HG03045 (cell line): ENCODE data around the gene CELA3A.
"Not testable (repeated sequence)": the region's sequence is repeated elsewhere in the genome, so short reads cannot be mapped to it uniquely, and the experiment has no call there.

Experiments
- ATAC-seq: cut with Tn5 transposase; IDR thresholded peaks from one replicate; pipeline ENCODE4 v1.9.1; 2021; ENCODE audit warnings: mild to moderate bottlenecking, moderate library complexity; ENCODE audit not compliant: unreplicated experiment

Gene CELA3A

DNA sequence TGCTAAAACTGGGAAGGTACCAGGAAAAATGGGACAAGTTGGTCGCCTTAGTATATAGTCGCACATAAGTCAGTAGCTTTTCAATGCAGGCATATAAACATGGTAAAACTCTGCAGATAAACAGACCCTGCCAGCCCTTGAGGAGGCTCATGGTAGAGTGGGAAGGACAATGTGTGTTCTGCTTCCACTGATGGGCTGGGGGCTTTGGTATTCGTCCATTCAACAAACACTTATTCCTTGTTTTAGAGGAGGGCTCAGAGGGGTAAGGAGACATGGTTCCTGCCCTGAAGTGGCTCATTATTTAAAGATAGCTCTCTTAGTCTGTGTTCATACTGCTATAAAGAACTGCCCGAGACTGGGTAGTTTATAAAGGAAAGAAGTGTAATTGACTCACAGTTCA, 11.3 kb downstream of the CELA3A start:
- ATAC-seq = not testable (repeated sequence)

DNA sequence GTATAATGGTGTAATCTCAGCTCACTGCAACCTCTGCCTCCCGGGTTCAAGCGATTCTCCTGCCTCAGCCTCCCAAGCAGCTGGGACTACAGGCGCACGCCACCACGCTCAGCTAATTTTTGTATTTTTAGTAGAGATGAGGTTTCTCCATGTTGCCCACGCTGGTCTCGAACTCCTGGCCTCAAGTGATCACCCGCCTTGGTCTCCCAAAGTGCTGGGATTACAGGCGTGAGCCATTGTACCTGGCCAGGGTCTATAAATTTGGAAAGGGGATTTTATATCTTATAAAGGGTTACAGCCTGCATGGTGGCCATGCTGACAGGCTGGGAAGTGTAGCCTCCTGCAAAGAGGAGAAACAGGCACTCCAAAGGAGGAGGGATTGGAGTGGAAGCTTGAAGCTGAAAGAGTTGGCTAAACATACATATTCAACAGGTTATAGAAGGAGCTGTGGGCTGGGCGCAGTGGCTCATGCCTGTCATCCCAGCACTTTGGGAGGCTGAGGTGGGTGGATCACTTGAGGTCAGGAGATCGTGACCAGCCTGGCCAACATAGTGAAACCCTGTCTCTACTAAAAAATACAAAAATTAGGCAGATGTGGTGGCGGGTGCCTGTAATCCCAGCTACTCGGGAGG, 13.2 kb downstream of the CELA3A start:
- ATAC-seq = not testable (repeated sequence)

DNA sequence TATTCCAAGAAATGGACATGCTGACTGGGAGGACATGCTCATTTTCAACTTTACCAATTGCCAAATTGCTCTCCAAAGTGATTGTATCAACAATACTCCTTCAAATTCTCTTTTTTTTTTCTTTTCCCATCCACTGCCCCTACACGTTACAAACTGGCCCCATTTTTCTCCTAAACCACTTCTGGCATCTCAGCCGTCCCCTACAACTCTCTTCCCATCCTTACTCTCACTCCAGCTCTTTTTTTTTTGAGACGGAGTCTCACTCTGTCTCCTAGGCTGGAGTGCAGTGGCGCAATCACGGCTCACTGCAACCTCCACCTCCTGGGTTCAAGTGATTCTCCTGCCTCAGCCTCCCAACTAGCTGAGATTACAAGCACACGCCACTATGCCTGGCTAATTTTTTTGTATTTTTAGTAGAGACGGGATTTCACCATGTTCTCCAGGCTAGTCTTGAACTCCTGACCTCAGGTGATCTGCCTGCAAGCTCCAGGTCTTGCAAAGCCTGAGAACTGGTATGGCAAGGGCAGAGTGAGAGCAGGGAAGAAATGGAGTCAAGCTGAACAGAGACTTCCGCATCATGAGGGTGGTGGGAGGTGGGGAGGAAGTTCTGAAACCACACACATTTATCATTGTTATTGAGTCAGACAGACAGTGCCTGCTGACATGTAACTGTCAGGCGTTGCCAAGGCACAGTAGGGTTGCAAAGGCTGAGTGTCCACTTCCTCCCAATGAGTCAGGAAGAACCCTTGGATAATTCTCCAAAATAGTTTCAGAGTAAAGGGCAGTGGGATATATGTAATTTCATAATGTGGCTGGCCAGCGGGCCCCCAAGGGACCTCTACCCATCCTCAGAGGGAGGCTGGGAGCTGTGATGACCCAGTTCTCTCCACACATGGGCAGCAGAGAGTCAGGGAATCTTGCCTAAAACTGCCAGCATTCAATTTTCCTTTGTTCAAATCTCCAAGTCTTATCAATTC, 17.4 kb downstream of the CELA3A start:
- peak; percentile 50 for ATAC-seq

DNA sequence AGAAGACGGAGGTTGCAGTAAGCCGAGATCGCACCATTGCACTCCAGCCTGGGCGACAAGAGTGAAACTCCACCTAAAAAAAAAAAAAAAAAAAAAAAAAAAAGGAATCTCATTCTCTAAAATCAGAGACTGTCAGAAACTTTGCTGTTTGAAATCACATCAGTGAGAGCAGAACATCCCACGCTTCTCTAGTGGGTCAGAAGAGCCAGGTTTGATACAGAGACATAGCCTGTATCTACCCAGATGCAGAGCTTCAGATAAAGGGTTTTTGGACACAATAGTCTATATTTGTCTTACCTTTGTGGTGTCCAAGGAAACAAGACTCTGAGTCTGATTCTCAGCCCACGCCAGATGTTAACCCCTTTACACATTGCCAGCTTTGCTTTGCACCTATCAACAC, 19.6 kb downstream of the CELA3A start:
- no peak for ATAC-seq

DNA sequence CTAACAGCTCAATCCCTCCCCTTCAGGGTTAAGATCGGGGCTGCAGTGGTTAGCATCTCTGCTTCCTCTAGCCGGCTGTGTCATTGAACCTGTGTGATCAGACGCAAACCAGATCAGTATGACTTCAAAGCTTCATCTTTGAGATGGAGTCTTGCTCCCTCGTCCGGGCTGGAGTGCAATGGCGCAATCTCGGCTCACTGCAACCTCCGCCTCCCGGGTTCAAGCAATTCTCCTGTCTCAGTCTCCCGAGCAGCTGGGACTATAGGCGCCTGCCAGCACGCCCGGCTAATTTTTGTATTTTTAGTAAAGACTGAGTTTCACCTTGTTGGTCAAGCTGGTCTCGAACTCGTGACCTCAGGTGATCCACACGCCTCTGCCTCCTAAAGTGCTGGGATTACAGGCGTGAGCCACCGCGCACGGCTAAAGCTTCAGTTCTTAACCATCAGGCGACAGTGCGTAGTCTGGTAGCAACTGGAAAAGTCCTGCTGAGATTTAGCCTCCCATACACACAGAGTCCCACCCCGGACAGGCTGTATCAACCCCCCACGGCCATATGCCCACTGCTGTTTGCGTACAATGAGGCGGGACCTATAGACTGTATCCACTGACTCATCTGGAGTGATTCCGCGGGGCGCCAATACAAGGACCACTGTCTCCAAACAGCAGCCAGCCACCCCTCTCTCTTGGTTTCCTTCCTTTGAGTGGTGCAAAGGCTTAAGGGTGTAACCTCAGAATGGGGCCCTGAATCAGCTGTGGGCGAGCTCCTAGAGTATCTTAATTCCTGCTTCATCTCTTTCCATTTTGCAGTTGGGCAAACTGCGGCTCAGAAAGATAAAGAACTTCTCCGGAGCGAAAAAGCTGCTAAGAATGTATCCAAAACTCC, 23.3 kb downstream of the CELA3A start:
- peak; percentile 35 for ATAC-seq

DNA sequence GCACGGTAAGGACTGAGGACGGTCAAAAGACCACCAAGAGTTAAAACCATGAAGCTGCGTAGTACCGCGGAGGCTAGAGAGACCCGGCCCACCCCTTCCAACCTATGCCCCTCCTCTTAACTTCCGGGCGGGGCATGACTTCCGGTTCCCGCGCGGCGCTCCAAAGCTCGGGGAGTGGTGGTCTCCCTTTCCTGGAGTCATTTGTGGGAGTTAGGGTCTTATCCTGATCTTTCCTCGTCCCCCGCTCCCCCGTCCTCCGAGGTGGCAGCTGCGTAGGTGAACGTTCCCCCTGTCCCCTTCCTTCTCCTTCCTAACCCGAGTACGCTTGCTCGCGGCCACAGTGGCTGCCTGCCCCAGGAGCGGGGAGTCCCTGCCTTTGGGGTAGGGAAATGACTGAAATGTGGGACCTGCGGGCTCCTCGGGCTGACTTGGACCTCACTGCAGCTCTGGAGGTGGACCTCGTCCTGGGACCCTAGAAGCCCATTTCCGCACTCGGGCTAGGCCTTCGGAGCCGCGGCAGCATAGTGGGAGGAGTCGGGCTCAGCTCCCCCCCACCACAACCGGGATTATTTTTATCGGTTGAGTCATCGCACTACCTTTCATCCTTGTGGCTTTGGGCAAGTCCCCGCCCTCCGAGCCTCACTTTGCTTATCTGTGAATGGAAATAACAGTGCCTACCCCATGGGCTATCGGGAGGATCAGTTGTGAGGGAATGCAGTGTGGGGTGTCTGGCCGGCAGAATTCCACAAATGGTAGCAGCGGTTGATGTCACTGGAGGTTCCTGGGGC, 24.1 kb downstream of the CELA3A start:
- ATAC-seq = peak; percentile 78

DNA sequence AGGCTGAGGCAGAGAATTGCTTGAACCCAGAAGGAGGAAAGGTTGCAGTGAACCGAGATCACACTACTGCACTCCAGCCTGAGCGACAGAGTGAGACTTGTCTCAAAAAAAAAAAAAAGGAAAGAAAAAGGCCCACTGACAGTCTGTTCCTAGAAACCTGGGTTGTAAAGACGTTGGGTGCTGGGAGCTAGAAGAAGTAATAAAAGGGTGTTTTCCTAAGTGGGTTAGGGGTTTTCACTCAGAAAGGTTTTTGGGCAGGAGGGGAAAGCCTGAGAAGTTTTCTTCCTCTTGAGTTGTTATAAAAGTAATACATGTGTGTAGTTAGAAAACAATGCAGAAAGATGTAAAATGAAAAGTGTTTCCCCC, 25.4 kb downstream of the CELA3A start:
- ATAC-seq = no peak

DNA sequence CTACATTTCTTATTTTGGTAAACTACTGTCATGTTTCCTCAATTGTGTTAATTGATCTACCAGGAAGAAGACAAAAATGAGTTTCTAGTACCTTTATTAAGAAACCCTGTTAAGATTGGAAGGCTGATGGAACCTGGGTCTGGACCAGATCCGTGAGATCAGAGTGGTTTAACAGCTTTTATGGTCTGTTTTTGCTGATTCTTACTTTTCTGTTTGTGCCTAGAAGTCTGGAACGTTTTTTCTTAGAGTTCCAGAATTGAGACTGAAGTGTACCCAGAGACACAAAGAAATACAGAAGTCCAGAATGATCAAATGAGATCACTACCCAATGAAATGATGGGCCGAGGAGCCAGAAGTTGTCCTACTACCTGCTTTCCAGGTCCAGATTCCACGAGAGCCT, 28.6 kb downstream of the CELA3A start:
- no peak for ATAC-seq

DNA sequence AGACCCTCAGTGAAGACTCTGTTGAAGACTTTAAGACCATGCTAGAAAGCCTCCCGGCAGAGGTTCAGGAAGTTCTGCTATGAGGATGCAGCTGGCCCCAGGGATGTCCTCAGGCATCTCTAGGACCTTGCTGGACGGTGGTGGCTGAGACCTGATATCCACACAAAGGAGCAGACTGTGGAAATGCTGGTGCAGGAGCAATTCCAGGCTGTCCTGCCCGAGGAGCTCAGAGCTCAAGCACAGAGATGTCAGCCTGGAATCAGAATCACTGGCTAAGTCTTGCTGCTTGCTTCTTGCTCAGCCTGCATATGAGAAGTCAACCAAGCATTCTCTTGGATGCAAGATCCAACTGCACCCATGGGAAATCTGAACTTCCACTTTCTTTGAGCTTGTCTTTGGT, 29.0 kb downstream of the CELA3A start:
- no peak for ATAC-seq

DNA sequence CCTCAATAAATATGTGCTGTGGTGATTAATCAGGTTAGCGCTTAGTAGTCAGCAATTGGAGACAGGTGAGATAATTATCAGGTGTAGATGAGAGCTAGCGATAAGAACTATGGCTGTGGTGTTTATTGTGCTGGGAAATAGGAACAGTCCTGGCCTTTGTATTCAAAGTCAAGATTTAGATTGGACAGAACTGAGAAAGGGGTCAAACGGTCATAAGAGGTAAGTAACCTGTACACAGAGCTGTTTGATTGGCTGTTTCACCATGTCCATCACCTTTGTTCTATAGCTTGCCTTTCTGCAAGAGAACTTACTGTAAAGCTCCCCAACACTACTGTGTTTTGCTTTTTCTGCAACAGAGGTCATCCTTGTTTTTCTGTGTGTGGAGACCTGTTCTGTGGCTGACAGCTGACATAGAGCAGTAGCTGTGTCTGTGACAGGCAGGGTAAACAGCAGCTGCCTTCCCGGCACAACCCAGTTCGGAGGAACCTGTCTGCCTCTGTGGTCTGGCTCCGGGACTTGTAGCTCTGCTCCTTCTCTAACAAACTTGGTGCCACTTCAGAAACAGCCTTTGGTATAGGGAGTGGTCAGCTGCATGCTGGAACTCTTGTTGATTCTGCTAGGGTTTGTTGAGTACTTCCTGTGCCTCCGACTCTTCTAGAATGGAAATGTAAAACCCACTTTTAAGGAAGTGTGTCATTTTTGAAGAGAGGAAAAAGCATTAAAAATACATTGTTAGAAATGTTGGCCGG, 29.9 kb downstream of the CELA3A start:
- ATAC-seq = no peak

DNA sequence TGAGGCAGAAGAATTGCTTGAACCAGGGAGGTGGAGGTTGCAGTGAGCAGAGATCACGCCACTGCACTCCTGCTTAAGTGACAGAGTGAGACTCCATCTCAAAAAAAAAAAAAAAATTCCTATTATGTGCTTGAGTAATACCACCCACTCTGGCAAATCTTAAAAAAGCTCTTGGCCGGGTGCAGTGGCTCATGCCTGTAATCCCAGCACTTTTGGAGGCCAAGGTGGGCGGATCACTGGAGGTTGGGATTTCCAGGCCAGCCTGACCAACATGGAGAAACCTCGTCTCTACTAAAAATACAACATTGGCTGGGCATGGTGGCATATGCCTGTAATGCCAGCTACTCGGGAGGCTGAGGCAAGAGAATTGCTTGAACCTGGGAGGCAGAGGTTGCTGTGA, 33.4 kb downstream of the CELA3A start:
- ATAC-seq = not testable (repeated sequence)

DNA sequence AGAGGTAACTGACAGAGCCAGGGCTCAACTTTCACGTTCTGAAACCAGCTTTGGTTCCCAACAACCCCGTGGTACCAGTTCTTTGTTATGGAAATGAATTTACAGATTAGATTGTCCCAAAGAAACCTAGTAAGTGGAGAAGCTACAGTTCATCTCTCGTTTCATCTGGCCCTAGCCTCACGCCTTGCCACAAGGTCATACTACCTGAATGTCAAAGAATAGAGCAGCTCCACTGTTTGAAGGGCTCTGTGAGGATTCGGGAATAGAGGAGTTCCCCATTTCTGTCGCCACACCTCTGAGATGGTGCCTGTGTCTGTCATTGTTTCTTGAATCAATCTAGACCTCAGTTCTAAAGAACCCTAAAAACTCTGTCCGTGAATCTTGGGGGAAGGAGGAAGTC, 36.1 kb downstream of the CELA3A start:
- ATAC-seq = no peak

DNA sequence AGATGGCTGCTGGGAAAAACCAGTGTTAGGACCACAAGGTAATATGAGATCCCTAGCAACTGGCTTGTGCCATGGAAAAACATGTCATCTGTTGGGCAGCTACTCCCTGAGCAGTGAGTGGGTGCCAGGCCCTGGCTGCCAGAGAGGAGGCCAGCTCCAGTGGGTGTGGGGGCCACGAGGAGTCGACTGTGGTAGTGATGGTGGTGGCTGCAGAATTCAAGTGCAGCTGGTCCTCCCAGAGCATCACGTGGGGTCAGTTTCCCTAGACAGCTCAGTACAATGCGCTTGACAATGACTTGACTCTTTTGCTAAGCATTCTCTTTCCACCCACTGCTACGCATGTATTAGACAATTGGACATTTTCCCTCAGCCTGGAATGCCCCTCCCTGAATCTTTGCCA, 36.6 kb downstream of the CELA3A start:
- ATAC-seq = no peak

DNA sequence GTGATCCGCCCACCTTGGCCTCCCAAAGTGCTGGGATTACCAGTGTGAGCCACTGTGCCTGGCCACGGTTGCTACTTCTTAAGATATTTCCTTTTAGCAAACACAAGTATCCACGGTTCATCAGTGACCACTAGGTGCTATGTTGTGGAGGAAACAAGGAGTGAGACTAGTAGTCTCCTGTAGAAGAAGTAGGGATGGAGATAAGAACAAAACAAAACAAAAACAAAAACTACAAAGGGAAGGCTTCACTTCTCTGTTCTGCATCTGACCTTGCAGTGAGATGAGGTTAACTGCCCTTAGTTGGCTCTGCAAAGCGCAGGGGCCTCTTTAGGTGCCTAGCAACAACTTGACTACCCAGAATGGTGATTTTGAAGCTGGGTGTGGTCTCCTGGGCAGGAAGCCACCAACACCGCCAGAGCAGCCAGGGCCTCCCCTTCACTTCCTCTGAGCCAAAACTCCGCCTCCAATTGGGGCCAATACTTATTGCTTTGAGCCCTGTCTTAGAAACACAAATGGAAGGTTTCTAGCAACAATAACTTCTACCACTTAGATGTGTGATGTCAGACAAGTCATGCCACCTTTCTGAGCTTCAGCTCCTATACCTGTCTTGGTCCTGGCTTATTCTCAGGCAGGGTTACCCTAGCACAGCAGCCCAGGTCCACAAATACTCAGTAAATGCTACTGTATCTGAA, 38.3 kb downstream of the CELA3A start:
- ATAC-seq = peak; percentile 92

DNA sequence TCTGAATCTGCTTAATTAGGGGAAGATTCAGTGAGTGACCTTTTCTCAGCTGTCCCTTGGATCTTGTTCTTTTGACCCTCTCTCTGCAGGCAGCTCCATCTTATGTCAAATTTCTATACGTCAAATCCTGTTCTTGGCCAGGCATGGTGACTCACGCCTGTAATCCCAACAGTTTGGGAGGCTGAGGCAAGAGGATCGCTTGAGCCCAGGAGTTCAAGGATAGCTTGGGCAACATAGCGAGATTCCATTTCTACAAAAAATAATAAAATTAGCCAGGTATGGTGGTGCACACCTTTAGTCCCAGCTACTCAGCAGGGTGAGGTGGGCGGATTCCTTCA, 38.8 kb downstream of the CELA3A start:
- no peak for ATAC-seq

DNA sequence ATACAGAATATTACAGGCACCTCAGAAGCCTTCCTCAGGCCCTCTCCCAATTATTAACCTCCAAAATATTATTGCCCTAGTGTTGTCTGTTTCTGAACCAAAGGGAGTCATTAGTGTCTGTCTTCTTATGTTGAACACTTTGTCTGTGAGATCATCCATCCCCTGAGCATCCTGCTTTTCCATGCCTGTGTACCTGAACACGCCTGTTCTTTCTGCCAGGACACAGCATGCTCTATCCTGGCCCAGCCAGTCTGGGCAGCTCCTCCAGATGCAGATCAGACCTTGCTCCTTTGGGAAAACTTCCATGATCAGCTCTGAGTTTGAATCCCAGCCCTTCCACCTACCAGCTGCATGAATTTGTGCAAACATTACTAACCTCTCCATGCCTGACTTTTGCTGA, 40.0 kb downstream of the CELA3A start:
- no peak for ATAC-seq

DNA sequence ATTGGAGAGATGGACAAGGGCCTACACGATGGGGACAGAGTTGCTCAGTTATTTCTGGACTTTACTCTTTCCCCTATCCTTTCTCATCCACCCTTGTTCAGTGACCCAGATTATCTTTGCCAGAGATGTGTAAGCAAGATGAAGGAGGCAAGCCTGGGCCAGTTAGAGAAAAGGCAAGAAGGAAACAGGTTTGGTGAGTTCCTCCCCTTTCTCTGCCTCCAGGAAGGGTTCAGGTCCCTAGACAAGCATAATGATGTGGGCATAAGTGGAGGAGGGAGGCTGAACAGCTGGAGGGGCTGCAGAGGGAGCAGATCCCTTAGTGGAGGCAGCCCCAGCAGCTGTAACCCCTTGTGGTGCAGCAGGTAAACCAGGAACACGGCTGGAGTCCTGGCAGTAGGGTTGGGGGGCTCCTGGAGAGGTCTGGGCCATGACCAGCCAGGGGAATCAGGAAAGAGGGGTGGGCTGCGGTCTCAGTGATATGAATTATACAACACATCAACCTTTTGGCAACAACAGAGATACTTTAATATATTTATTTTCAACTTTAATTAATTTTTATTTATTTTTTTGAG, 41.8 kb downstream of the CELA3A start:
- ATAC-seq = no peak

DNA sequence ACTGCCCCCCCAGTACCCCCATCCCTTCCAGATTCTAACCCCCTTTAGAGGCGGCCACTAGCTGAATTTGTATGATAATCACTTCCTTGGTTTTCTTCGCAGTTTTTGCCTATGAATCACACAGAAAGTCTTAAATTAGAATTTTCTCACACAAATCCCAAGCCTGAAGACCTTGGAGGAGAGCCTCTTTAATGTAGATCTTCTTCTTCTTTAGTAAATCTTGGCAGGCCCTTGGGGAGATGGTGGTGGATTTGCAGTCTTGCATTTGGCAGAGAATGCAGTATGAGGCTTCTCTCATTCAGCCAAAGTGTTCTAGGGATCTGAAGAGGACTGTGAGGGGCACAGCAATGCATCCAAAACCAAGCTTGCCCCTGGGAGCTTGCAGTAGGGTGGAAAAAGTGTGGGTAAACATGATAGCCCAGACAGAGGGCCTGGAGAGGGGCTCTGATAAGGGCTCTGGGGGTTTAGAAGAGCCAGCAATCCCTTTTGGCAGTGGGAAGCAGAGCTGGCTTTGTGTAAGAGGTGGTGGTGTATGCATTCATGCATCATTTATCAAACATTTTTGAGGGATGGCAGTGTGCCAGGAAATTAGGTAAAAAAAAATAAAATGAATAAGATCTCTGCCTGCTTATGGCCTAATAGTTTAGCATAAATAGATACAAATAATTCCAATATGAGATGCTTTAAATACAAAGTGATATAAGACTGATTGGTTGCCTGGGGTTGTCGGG, 43.4 kb downstream of the CELA3A start:
- ATAC-seq = no peak
